Measurements from ENCODE around the gene CLEC11A. TPM values are rescaled to one million over a fixed set of nuclear protein-coding genes. Genes with fewer than 3 reads are reported as not detected.
"Not testable (repeated sequence)": the region's sequence is repeated elsewhere in the genome, so short reads cannot be mapped to it uniquely, and the experiment has no call there.

CLEC11A gene
- total RNA-seq, 2 donors from 2014 or later: 2.0 to 3.4 TPM

DNA sequence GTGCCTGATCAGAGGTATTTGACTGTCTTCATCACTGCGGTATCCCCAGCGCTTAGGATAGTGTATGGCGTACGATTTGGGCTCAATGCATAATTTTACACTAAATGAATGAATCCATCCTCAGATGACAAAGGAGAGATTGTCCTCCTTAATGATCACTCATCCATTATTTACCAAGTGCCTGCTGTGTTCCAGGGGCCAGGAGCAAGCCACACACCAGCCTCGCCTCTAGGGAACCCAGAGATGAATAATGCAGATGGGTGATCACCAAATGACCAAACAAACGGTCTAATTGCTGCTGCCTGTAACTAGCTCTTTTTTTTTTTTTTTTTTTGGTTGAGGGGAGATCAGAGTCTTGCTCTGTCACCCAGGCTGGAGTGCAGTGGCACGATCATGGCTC, 41.2 kb downstream of the CLEC11A start:
- Mint-ChIP-seq H3K27me3 (ENCODE audit: low read depth) (peaks cover 23% of the 10 kb centered on the region), H3K27ac (no peak overlapping the region), H3K4me3 (no peak overlapping the region), H3K36me3 (ENCODE audit: insufficient read depth in 2 of 2) (no peaks in the 10 kb centered on the region), H3K4me1 (ENCODE audit: low read depth) (no peaks in the 10 kb centered on the region), H3K9me3 (no peaks in the 10 kb centered on the region)
- ATAC-seq (replicated peaks in 1 of 2): no peak
- DNase-seq: no peak

DNA sequence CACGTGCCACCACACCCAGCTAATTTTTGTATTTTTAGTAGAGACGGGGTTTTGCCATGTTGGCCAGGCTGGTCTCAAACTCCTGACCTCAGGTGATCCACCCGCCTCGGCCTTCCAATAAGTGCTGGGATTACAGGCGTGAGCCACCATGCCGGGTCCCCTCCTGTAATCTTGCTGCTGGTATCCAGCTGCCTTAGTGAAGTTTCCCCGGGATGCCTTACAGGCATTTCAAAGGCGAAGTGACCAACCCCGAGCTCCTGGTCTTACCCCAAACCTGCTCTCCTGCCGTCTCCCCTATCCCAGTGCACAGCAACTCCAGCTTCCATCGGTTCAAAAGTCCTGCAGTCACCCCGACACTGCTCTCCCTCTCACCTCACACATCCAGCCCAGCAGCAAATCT, 43.6 kb downstream of the CLEC11A start:
- DNase-seq; ATAC-seq (replicated peaks in 1 of 2); H3K4me3 Mint-ChIP-seq; H3K4me1 Mint-ChIP-seq (ENCODE audit: low read depth); H3K9me3 Mint-ChIP-seq; H3K27ac Mint-ChIP-seq; H3K36me3 Mint-ChIP-seq (ENCODE audit: insufficient read depth in 2 of 2): not testable (repeated sequence)
- H3K27me3 Mint-ChIP-seq (ENCODE audit: low read depth): peaks cover 28% of the 10 kb centered on the region

DNA sequence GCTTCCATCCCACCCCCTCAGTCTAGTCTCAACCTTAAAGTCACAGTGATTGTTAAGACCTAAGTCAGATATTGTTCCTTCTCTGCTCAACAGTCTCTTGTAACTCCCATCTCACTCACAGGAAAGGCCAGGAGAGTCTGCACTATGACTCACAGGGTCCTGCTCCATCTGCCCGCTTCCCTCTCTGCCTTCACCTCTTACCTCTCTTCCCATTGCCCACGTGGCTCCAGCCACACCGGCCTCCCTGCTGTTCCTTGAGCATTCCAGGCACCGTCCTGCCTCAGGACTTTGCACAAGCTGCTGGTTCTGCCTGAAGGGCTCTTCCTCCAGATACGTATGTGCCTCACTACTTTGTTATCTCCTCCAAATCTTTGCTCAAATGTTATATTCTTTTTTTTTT, 44.1 kb downstream of the CLEC11A start:
- not testable (repeated sequence) for H3K9me3 Mint-ChIP-seq; H3K27ac Mint-ChIP-seq; ATAC-seq (replicated peaks in 1 of 2); H3K4me1 Mint-ChIP-seq (ENCODE audit: low read depth); DNase-seq; H3K4me3 Mint-ChIP-seq; H3K36me3 Mint-ChIP-seq (ENCODE audit: insufficient read depth in 2 of 2)
- H3K27me3 Mint-ChIP-seq (ENCODE audit: low read depth): peaks cover 28% of the 10 kb centered on the region

DNA sequence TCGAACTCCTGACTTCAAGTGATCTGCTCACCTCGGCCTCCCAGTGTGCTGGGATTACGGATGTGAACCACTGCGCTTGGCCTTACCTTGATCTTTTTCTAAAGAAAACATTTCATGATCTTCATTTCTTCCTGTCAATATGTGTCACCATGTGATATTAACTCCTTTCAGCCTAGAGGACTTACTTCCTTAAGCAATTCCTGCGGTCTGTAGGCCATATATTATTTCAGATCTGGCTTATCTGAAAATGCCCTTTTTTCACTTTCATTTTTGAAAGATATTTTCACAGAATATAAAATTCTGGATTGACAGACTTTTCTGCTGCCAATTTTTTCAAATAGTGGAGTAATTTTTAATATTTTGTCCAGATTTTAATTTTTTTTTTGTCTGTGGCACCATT, 45.1 kb downstream of the CLEC11A start:
- no peak for ATAC-seq (replicated peaks in 1 of 2)
- Mint-ChIP-seq H3K9me3 (no peaks in the 10 kb centered on the region), H3K4me3 (no peak overlapping the region), H3K4me1 (ENCODE audit: low read depth) (no peaks in the 10 kb centered on the region), H3K36me3 (ENCODE audit: insufficient read depth in 2 of 2) (no peaks in the 10 kb centered on the region), H3K27ac (no peak overlapping the region), H3K27me3 (ENCODE audit: low read depth) (peaks cover 28% of the 10 kb centered on the region)
- no peak for DNase-seq

DNA sequence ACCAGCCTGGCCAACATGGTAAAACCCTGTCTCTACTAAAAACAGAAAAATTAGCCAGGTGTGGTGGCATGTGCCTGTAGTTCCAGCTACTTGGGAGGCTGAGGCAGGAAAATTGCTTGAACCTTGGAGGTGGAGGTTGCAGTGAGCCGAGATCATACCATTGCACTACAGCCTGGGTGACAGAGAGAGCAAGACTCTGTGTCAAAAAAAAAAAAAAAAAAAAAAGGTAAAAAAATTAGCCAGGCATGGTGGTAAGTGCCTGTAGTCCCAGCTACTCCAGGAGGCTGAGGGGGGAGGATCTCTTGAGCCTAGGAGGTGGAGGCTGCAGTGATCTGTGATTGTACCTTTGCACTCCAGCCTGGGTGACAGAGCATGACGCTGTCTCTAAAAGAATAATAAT, 47.0 kb downstream of the CLEC11A start, which contains the start of gene GPR32:
TSS of gene GPR32 (plus strand) at position 301 of the 400 bp plus-strand sequence. CDS start 137 bp downstream, outside the sequence.
- H3K4me1 Mint-ChIP-seq (ENCODE audit: low read depth); DNase-seq; H3K9me3 Mint-ChIP-seq; ATAC-seq (replicated peaks in 1 of 2); H3K36me3 Mint-ChIP-seq (ENCODE audit: insufficient read depth in 2 of 2); H3K4me3 Mint-ChIP-seq; H3K27ac Mint-ChIP-seq: not testable (repeated sequence)
- peaks cover 19% of the 10 kb centered on the region for H3K27me3 Mint-ChIP-seq (ENCODE audit: low read depth)

DNA sequence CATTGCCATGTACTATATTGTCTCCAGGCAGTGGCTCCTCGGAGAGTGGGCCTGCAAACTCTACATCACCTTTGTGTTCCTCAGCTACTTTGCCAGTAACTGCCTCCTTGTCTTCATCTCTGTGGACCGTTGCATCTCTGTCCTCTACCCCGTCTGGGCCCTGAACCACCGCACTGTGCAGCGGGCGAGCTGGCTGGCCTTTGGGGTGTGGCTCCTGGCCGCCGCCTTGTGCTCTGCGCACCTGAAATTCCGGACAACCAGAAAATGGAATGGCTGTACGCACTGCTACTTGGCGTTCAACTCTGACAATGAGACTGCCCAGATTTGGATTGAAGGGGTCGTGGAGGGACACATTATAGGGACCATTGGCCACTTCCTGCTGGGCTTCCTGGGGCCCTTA, 47.7 kb downstream of the CLEC11A start:
- no peaks in the 10 kb centered on the region for H3K9me3 Mint-ChIP-seq
- no peak for ATAC-seq (replicated peaks in 1 of 2)
- H3K27me3 Mint-ChIP-seq (ENCODE audit: low read depth): peaks cover 26% of the 10 kb centered on the region
- no peak for DNase-seq
- no peak overlapping the region for H3K27ac Mint-ChIP-seq
- no peaks in the 10 kb centered on the region for H3K36me3 Mint-ChIP-seq (ENCODE audit: insufficient read depth in 2 of 2)
- H3K4me1 Mint-ChIP-seq (ENCODE audit: low read depth): no peaks in the 10 kb centered on the region
- H3K4me3 Mint-ChIP-seq: no peak overlapping the region

DNA sequence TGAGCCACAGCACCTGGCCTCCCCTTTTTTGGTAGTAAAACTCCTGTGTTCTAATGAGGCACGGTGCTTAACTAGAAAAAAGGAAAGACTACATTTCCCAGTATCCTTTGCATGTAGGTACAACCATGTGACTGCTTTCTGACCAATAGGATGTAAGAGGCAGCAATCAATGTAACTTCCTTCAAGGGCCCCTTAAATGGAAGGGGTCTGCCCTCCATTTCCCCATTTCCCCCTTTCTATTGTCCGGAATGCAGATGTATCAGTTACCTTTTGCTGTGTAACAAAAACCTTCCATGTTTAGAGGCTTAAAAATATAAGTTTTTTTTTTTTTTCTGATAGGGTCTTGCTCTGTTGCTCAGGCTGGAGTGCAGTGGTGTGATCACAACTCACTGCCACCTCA, 49.3 kb downstream of the CLEC11A start:
- DNase-seq (no peak), ATAC-seq (replicated peaks in 1 of 2) (no peak)
- Mint-ChIP-seq H3K36me3 (ENCODE audit: insufficient read depth in 2 of 2) (no peaks in the 10 kb centered on the region), H3K4me1 (ENCODE audit: low read depth) (no peaks in the 10 kb centered on the region), H3K4me3 (no peak overlapping the region), H3K27ac (no peak overlapping the region), H3K9me3 (no peaks in the 10 kb centered on the region), H3K27me3 (ENCODE audit: low read depth) (peaks cover 28% of the 10 kb centered on the region)

DNA sequence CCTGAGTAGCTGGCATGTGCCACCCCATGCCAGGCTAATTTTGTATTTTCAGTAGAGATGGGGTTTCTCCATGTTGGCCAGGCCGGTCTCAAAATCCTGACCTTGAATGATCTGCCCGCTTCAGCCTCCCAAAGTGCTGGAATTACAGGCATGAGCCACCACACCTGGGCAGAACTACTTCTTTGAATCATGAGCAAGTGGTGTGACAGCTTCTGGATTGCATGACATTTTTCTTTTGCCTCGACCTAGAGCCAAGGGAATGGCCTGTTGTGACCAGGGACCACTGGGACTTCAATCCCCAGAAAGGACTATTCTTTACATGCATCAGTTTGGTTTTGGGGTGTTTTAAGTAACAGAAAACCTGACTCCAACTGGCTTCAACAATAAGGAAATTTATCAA, 49.7 kb downstream of the CLEC11A start:
- not testable (repeated sequence) for DNase-seq

DNA sequence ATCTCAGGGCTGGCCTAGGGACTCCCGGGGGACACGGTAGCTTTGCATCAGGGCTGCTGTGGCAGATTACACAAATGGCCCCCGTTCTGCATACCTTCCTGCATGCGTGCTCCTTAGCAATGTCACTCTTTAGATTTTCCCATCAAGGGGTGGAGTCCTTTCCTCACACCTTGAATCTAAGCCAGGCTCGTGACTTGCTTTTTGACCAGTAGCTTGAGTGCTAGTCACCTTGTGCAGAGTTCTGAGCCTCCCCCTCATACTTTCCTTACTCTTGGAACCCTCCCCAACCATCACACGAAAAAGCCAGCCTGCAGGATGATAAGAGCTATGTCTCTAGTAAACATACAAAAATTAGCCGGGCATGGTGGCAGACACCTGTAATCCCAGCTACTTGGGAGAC, 50.3 kb downstream of the CLEC11A start:
- H3K27ac Mint-ChIP-seq; ATAC-seq (replicated peaks in 1 of 2); DNase-seq; H3K9me3 Mint-ChIP-seq; H3K4me3 Mint-ChIP-seq; H3K36me3 Mint-ChIP-seq (ENCODE audit: insufficient read depth in 2 of 2); H3K4me1 Mint-ChIP-seq (ENCODE audit: low read depth): not testable (repeated sequence)
- peaks cover 29% of the 10 kb centered on the region for H3K27me3 Mint-ChIP-seq (ENCODE audit: low read depth)

More for the DNA sequence above, 49.7 kb downstream of the CLEC11A start:
- not testable (repeated sequence) for H3K4me3 Mint-ChIP-seq; H3K27ac Mint-ChIP-seq; H3K4me1 Mint-ChIP-seq (ENCODE audit: low read depth); H3K36me3 Mint-ChIP-seq (ENCODE audit: insufficient read depth in 2 of 2); ATAC-seq (replicated peaks in 1 of 2); H3K9me3 Mint-ChIP-seq
- H3K27me3 Mint-ChIP-seq (ENCODE audit: low read depth): peaks cover 29% of the 10 kb centered on the region

Other genes with a start within 250 kb of the CLEC11A start
- gene EMC10, start 246.9 kb upstream of the CLEC11A start, total RNA-seq: 10 to 100 TPM; 26.6 to 33.9 TPM
- gene GARIN5A, start 246.5 kb upstream of the CLEC11A start, total RNA-seq: under 1 TPM in 1 of 2 donors, not detected in 1; 0.76 TPM
- gene JOSD2, start 212.2 kb upstream of the CLEC11A start, total RNA-seq: 10 to 100 TPM; 27.6 to 34.0 TPM
- gene ASPDH, start 209.5 kb upstream of the CLEC11A start, total RNA-seq: not detected
- under 1 TPM in 1 of 2 donors, not detected in 1; 0.58 TPM for gene LRRC4B, start 154.9 kb upstream of the CLEC11A start, total RNA-seq
- under 1 TPM; 0.41 to 0.72 TPM for gene SYT3, start 83.5 kb upstream of the CLEC11A start, total RNA-seq
- gene C19orf81, start 73.9 kb upstream of the CLEC11A start, total RNA-seq: 1 to 10 TPM; 5.1 to 5.7 TPM
- gene SHANK1, start 3.6 kb upstream of the CLEC11A start, total RNA-seq: under 1 TPM in 1 of 2 donors, not detected in 1; 0.07 TPM
- gene GPR32, start 47.1 kb downstream of the CLEC11A start, total RNA-seq: not detected
- gene ACP4, start 67.1 kb downstream of the CLEC11A start, total RNA-seq: not detected
- gene KLK1, start 100.4 kb downstream of the CLEC11A start, total RNA-seq: 1 to 10 TPM; 1.7 to 2.3 TPM
- not detected for gene KLK15, start 110.2 kb downstream of the CLEC11A start, total RNA-seq
- gene KLK3, start 131.6 kb downstream of the CLEC11A start, total RNA-seq: not detected
- under 1 TPM in 1 of 2 donors, not detected in 1; 0.63 TPM for gene KLK2, start 150.1 kb downstream of the CLEC11A start, total RNA-seq
- gene KLK4, start 188.0 kb downstream of the CLEC11A start, total RNA-seq: not detected
- not detected for gene KLK5, start 229.7 kb downstream of the CLEC11A start, total RNA-seq
- gene KLK6, start 246.2 kb downstream of the CLEC11A start, total RNA-seq: not detected

Data from activated T-cell treated with anti-CD3 and anti-CD28 coated beads, Interleukin-2, amount 50 U/mL, for 72 hours (primary cell).